Activated T-helper 1 cell treated with anti-CD3 and anti-CD28 coated beads, Interleukin-2, amount 50 U/mL, for 16 hours (primary cell): ENCODE data around the gene NME7.
A peak's percentile ranks its signal among the peaks of the same experiment; 100 is the strongest.

Experiments
- DNase-seq, 2 donors: peaks; one replicate each; pipeline ENCODE4 v3.0.0-alpha.2; 2020; ENCODE audit warnings: low read depth in 1 of 2, low spot score in 1 of 2

The NME7 gene

DNA sequence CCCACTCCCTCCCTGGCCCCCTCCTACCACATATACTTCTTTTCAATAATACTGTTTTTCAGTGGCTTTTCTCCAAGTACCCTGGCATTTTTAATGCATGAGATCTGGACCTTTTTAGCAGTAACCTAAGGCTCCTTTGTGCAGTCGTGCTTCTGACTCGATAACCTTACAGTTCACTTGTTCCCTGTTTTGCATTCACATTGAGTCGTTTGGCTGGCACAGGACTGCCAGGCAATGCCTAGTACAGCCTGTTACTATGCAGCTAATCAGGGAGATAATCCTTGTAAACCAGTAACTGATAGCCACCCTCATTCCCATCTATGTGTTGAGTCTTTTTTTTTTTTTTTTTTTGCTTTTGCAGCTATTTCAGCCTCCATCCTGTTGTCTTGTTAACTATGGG is 257.4 kb downstream of the NME7 start:
- no peak for DNase-seq

- DNase-seq, result no peak
Observed at GRCh38 chr1:169109561-169110134, 257.9 kb downstream of the NME7 start.

DNA sequence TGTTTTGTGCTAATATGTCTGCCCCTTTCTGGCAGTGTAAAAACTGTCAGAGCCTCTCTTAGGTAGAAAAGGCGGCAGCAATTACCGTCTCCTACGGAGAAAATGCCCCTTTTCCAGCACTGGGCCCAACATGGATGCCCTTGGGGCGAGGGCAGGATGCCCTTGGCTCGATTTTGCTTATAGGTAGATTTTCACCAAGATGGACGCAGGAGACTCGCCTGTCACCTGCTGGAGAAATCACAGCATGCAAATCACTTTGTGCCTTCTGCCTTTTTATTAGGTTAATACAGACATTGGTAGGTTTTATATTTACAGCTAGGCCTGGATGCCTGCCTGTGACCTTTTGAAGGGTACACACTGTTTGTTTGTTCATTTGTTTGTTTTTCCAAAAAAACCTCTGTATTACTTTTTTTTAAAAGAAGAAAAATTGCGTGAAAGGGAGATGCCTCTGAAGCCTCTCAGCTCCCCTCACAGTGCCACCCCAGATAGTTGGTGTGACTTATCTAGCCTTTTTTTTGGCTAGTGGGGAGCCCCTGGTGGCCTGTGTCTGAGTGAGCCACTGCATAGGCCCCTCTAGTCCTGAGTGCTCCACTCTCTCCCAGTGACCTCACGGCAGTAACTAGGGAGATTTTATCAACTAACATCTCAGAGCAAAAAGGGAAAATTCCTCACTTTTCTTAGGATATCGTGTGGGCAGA is 258.6 kb downstream of the NME7 start:
- DNase-seq, result no peak

DNA sequence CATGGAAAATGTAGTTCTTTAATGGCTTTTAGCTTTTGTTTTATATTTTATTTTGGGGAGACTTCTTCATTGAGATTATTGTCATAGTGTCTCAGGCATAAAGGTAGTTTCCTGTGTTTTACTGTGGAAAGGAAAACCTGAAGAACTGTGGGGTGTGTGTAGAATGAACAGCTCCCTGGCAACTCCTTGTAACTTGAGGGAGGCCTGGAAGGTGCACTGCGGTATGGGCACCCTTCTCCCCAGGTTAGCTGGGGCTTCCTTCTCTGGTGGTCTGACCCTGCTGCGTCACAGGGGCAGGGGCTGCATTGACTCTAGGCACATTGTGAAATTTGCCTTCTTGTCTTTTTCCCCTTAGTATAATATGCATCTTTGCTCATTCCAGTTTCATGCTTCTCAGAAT is 259.4 kb downstream of the NME7 start:
- no peak for DNase-seq

- DNase-seq, result no peak
Observed at GRCh38 chr1:169107603-169108208, 259.9 kb downstream of the NME7 start.

GRCh38 chr1:169106921-169107602 is 260.5 kb downstream of the NME7 start:
- DNase-seq, result no peak

- DNase-seq, result peak; percentile 56 to 70
Observed at GRCh38 chr1:169106095-169106920, 261.3 kb downstream of the NME7 start, which contains the start of gene ATP1B1. ATP1B1 (plus strand) TSS chr1:169106690; CDS start chr1:169106830, 140 bp downstream.

GRCh38 chr1:169105434-169106094 is 262.0 kb downstream of the NME7 start:
- DNase-seq, result peak in 1 of 2 donors; percentile 22

GRCh38 chr1:169105087-169105433 is 262.5 kb downstream of the NME7 start:
- DNase-seq, result no peak

DNA sequence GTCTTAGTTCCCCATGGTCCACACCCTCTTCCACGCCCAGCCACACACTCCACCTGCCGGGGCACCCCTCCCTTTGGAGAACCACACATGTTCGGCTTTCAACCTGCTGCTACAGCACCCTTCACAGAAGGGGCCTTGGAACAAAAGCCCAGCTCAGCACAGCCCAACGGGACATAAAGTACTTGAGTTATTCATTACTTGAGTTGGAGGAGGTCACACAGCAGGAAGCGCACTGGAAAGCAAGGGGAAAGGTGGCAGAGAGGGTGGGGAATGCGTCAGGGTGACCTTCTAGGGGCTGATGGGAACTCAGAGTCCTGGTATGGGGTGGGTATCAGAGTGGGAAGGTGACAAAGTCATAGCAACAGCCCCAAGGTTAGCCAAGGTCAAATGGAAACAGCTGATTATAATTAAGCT is 264.1 kb downstream of the NME7 start:
- DNase-seq, result no peak

- no peak for DNase-seq
Observed at GRCh38 chr1:169103002-169103401, 264.6 kb downstream of the NME7 start.

GRCh38 chr1:169102567-169102966 is 265.0 kb downstream of the NME7 start:
- no peak for DNase-seq

DNA sequence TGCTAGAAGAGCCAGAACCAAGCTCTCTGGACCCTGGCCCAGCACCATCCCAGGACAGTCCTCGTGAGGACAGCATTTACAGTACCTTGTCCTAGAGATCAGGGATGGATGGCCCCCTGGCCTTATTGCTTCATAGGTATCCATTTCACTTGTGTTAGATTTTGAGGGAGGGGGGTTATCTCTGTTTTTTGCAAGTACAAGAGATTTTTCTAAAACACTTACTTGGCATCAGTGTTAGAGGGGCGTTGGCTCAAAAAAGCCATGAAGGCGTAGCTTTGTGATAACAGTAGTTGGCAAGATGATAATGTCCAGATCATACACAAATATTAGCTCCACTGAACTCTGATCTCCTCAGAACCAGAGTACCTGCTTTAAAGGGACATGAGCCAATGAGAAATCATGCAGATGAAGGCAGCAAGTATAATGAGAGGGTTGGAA is 266.9 kb downstream of the NME7 start:
- DNase-seq, result no peak

- no peak for DNase-seq
Observed at GRCh38 chr1:169100208-169100607, 267.4 kb downstream of the NME7 start.

DNA sequence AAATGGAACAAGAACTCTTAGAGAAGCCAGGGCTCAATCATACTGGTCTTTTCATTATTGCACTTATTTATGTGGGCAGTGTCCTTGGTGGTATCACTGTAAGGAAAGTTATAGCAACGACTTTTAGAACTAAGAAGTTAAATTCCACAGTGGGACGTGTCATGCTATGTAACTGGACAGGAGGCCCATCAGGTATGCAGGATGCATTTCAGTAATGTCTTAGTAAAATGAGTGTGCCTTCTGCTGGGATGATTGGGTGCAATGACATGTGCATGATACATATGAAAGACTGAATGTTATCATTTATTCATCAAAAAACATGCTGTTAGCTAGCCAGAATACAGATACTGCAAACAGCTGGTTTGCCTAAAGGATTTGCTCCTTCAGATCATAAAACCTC is 268.0 kb downstream of the NME7 start:
- no peak for DNase-seq

DNA sequence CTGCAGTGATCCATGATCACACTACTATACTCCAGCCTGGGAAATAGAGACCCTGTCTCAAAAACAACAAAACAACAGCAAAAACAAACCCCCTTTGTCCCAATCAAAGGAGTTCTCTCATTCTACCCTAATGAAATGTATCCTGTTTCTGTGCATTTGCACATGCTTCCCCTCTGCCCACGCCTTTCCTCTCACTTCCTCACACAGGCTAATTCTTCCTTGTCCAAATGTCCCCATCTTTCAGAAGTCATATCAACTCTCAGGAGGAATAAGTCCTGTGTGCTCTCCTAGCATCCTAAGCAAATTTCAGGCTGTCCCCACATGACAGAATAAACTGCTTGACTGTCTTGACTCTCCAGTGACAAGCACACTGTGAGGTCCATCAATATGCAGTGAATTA is 269.2 kb downstream of the NME7 start:
- DNase-seq, result no peak

DNA sequence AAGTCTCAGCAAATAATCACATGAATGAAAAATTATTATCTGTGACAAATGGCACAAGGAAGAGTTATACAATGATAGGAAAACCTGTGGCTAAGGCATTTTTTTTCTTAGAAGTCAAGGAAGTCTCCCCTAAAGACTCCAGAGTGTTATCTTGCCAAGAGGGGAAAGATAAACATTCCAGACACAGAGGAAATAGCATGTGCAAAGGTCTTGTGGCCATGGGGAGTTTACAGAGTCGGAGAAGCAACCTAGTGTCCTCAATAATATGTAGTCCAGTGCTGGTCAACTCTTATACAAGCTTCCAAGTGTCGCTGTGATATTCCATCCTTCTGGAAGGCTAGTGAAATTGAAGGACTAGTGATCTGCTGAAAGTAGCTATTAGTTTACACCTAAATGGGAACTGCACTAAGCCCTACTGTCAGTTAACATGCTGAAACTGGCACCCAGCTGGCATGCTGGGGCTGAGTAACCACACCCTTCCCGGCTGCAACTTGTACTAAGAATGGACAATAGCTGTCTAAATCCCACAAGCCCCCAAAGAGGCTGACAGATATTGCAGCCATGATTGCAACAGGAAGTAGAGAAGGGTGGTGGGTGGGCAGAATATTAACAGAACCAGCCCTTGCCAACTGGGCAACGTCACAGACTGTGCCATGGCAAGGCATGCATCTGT is 272.6 kb downstream of the NME7 start:
- no peak for DNase-seq

GRCh38 chr1:169092399-169092798 is 275.2 kb downstream of the NME7 start:
- no peak for DNase-seq

GRCh38 chr1:169091480-169091941 is 276.1 kb downstream of the NME7 start:
- no peak for DNase-seq

DNA sequence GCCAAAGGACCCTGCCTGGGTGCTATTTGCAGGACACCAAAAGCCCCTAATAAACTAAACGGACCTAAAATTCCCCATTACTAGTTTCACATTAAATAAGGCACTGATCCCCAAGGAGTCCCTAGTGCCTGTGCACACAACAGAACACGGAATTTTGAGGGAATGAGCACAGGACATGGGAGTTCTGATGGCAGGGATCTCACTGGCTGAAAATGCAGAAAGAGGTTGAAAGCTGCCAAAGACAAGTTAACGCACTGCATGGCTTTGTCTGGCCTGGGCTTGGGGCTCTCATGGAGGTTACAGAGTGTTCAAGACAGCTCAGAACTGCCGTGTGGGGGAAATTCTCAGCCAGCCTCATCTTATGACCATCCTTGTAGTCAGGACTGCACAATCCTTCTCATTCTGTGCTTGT is 276.7 kb downstream of the NME7 start:
- no peak for DNase-seq
